H9 (cell line): ENCODE results near the gene ZNF385D. TPM values are rescaled to one million over a fixed set of nuclear protein-coding genes. Genes with fewer than 3 reads are reported as not detected.

ENCODE experiments used
- DNase-seq: peaks from one replicate; pipeline ENCODE4 v3.0.0-alpha.2; 2017
- H2AFZ ChIP-seq: one replicate; pipeline ENCODE4 v1.6.1; 2013; ENCODE audit warnings: mild to moderate bottlenecking, low read length, control low read depth, moderate library complexity
- H2AK5ac ChIP-seq: 2 replicates; pipeline ENCODE4 v1.6.1; 2013; ENCODE audit warnings: low read length, control low read depth, mixed read lengths; ENCODE audit not compliant: insufficient read length
- H2BK120ac ChIP-seq: one replicate; pipeline ENCODE4 v1.6.1; 2013; ENCODE audit warnings: low read depth, mild to moderate bottlenecking, low read length, control low read depth, inconsistent platforms; ENCODE audit not compliant: poor library complexity, severe bottlenecking
- H2BK12ac ChIP-seq: 2 replicates; pipeline ENCODE4 v1.6.1; 2013; ENCODE audit warnings: low read length, control low read depth, mixed read lengths, low read depth; ENCODE audit not compliant: insufficient read length
- H2BK15ac ChIP-seq: 2 replicates; pipeline ENCODE4 v1.6.1; 2013; ENCODE audit warnings: low read depth, low read length, control low read depth
- H2BK20ac ChIP-seq: one replicate; pipeline ENCODE4 v1.6.1; 2013; ENCODE audit warnings: low read depth, mild to moderate bottlenecking, low read length, control low read depth, inconsistent platforms; ENCODE audit not compliant: poor library complexity, severe bottlenecking
- H2BK5ac ChIP-seq: 2 replicates; pipeline ENCODE4 v1.6.1; 2013; ENCODE audit warnings: low read length, control low read depth, mixed read lengths; ENCODE audit not compliant: insufficient read length
- H3K14ac ChIP-seq: 2 replicates; pipeline ENCODE4 v1.6.1; 2013; ENCODE audit warnings: low read length, control low read depth; ENCODE audit not compliant: insufficient read depth
- H3K18ac ChIP-seq: 2 replicates; pipeline ENCODE4 v1.6.1; 2013; ENCODE audit warnings: low read depth, mild to moderate bottlenecking, mixed read lengths, low read length, control low read depth; ENCODE audit not compliant: insufficient read length
- H3K23ac ChIP-seq: 2 replicates; pipeline ENCODE4 v1.6.1; 2013; ENCODE audit warnings: low read length, control low read depth, mixed read lengths, low read depth; ENCODE audit not compliant: insufficient read length
- H3K23me2 ChIP-seq: 2 replicates; pipeline ENCODE4 v1.6.1; 2013; ENCODE audit warnings: low read depth, mild to moderate bottlenecking, mixed read lengths, low read length, control low read depth; ENCODE audit not compliant: insufficient read length, poor library complexity, severe bottlenecking
- H3K27ac ChIP-seq: 2 replicates; pipeline ENCODE4 v1.5.1; 2013; ENCODE audit warnings: low read length, control low read depth, mixed read lengths, low read depth; ENCODE audit not compliant: insufficient read length
- H3K27me3 ChIP-seq: 2 replicates; pipeline ENCODE4 v1.6.1; 2013; ENCODE audit warnings: low read length, control low read depth, inconsistent platforms; ENCODE audit not compliant: insufficient read depth
- H3K4ac ChIP-seq: 2 replicates; pipeline ENCODE4 v1.6.1; 2013; ENCODE audit warnings: low read depth, mild to moderate bottlenecking, control low read depth, inconsistent platforms, low read length, moderate library complexity
- H3K4me1 ChIP-seq: 2 replicates; pipeline ENCODE4 v1.6.1; 2013; ENCODE audit warnings: low read length, control low read depth, inconsistent platforms; ENCODE audit not compliant: insufficient read depth
- H3K4me2 ChIP-seq: 2 replicates; pipeline ENCODE4 v1.6.1; 2013; ENCODE audit warnings: low read length, control low read depth, mixed read lengths; ENCODE audit not compliant: insufficient read length, insufficient read depth
- H3K56ac ChIP-seq: 2 replicates; pipeline ENCODE4 v1.6.1; 2013; ENCODE audit warnings: low read depth, mild to moderate bottlenecking, mixed read lengths, low read length, control low read depth; ENCODE audit not compliant: insufficient read length
- H3K79me1 ChIP-seq: 2 replicates; pipeline ENCODE4 v1.6.1; 2013; ENCODE audit warnings: low read depth, mild to moderate bottlenecking, moderate library complexity, low read length, control low read depth, inconsistent platforms; ENCODE audit not compliant: insufficient read depth, poor library complexity, severe bottlenecking
- H3K79me2 ChIP-seq: 2 replicates; pipeline ENCODE4 v1.6.1; 2013; ENCODE audit warnings: low read length, control low read depth, inconsistent platforms; ENCODE audit not compliant: insufficient read depth
- H3K9ac ChIP-seq: 2 replicates; pipeline ENCODE4 v1.6.1; 2013; ENCODE audit warnings: low read length, control low read depth, mixed read lengths; ENCODE audit not compliant: insufficient read length; ENCODE audit errors: extremely low read depth
- H3K9me3 ChIP-seq: one replicate; pipeline ENCODE4 v1.6.1; 2013; ENCODE audit warnings: low read depth, low read length, inconsistent platforms; ENCODE audit not compliant: control insufficient read depth
- H3T11ph ChIP-seq: one replicate; pipeline ENCODE4 v1.6.1; 2013; ENCODE audit warnings: mild to moderate bottlenecking, low read length, control low read depth, inconsistent platforms
- H4K20me1 ChIP-seq: one replicate; pipeline ENCODE4 v1.6.1; 2013; ENCODE audit not compliant: control insufficient read depth, insufficient read length, insufficient read depth
- H4K5ac ChIP-seq: 2 replicates; pipeline ENCODE4 v1.6.1; 2013; ENCODE audit warnings: low read depth, mild to moderate bottlenecking, mixed read lengths, low read length, control low read depth; ENCODE audit not compliant: insufficient read length
- H4K8ac ChIP-seq: replicated peaks from 2 replicates; pipeline ENCODE4 v1.6.1; 2013; ENCODE audit warnings: low read length, control low read depth, mixed read lengths, low read depth; ENCODE audit not compliant: insufficient read length
- H4K91ac ChIP-seq: 2 replicates; pipeline ENCODE4 v1.6.1; 2013; ENCODE audit warnings: low read depth, mild to moderate bottlenecking, moderate library complexity, mixed read lengths, low read length, control low read depth; ENCODE audit not compliant: insufficient read length
- H3K27ac Mint-ChIP-seq, 3 experiments: 2 replicates in 2 of 3; 3 replicates in 1 of 3; pipeline ENCODE4 v1.8.0; 2020 to 2021; ENCODE audit warnings: mixed read lengths in 3 of 3, mild to moderate bottlenecking in 1 of 3, moderate library complexity in 1 of 3
- H3K27me3 Mint-ChIP-seq: 2 replicates; pipeline ENCODE4 v1.8.0; 2021; ENCODE audit warnings: low read depth, mild to moderate bottlenecking, moderate library complexity, mixed read lengths
- H3K36me3 Mint-ChIP-seq, 3 experiments: 2 replicates in 2 of 3; 3 replicates in 1 of 3; pipeline ENCODE4 v1.8.0; 2020 to 2021; ENCODE audit warnings: low read depth in 3 of 3, mixed read lengths in 3 of 3; ENCODE audit not compliant: insufficient read depth in 1 of 3
- H3K4me1 Mint-ChIP-seq, 2 experiments: 2 replicates each; pipeline ENCODE4 v1.8.0; 2020; ENCODE audit warnings: mixed read lengths in 2 of 2
- H3K4me3 Mint-ChIP-seq, 2 experiments: 2 replicates in 1 of 2; 3 replicates in 1 of 2; pipeline ENCODE4 v1.8.0; 2020 to 2021; ENCODE audit warnings: mild to moderate bottlenecking in 2 of 2, mixed read lengths in 2 of 2, moderate library complexity in 1 of 2
- H3K9me3 Mint-ChIP-seq, 2 experiments: 2 replicates in 1 of 2; 3 replicates in 1 of 2; pipeline ENCODE4 v1.8.0; 2020; ENCODE audit warnings: mild to moderate bottlenecking in 2 of 2, mixed read lengths in 2 of 2, moderate library complexity in 1 of 2
- WGBS: extraction: QIAGEN DNeasy Blood & Tissue Kit; methylation state at CpG from one replicate; pipeline ENCODE4 v1.1.7; 2013; ENCODE audit warnings: missing lambda C conversion rate, low lambda C conversion rate, mixed read lengths; ENCODE audit not compliant: insufficient read length; ENCODE audit errors: extremely low coverage; 5-methylcytosine and 5-hydroxymethylcytosine counted together
- total RNA-seq: library from RNA; stranded (reverse); gene quantifications from 2 replicates; pipeline ENCODE4 v1.2.1, GENCODE V29; 2021
- TF ChIP-seq, protein P1 (sequence below): fragments of 200-600 bp; sonication (generic); conservative IDR thresholded peaks from 3 replicates; pipeline ENCODE4 v1.8.0; 2021; ENCODE audit warnings: antibody characterized with exemption, mild to moderate bottlenecking

The ZNF385D gene
- total RNA-seq, 1 experiment from 2014 or later, result 1.5 TPM

DNA sequence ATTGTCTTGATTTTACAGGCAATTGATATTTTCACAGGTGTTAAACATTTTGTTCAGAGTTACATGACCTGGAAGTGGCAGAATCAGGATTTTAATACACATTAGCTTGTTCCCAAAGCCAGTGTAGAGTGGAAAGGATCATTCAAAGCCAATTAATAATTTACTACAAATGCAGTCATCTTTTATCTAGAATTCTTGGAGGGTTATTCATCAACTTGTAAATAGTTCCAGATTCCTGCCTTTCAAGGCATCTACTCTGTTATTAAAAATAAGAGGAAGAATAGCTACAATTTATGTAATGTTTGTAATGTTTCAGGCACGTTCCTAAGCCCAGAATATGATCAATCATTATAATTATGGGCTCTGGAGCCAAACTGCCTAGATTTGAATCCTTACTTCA is 358.5 kb downstream of the ZNF385D start:
- H3K4me2 ChIP-seq, result no peak overlapping the region
- H4K91ac ChIP-seq, result no peak overlapping the region
- no peaks in the 10 kb centered on the region for H3K79me1 ChIP-seq
- H2BK120ac ChIP-seq, result no peak overlapping the region
- no peak overlapping the region for H3K56ac ChIP-seq
- H3K27ac ChIP-seq, result no peak overlapping the region
- Mint-ChIP-seq H3K27ac (no peak overlapping the region), H3K4me3 (no peak overlapping the region), H3K27me3 (no peaks in the 10 kb centered on the region), H3K36me3 (peaks cover 0 to 22% (median 2%) of the 10 kb centered on the region in 3 experiments; a peak in 4 of 7 replicates), H3K4me1 (peaks cover 0 to 2% of the 10 kb centered on the region in 2 experiments; a peak in 1 of 4 replicates), H3K9me3 (peaks cover 5 to 11% of the 10 kb centered on the region in 2 experiments)
- H3K4me1 ChIP-seq, result no peaks in the 10 kb centered on the region
- no peak overlapping the region for H2BK15ac ChIP-seq
- no peaks in the 10 kb centered on the region for H3K9me3 ChIP-seq
- DNase-seq, result no peak
- no peak overlapping the region for H3K18ac ChIP-seq
- H3K14ac ChIP-seq, result no peak overlapping the region
- no peak overlapping the region for H3K23ac ChIP-seq
- no peak overlapping the region for H2BK12ac ChIP-seq
- no peak overlapping the region for H3K9ac ChIP-seq
- H3K23me2 ChIP-seq, result no peaks in the 10 kb centered on the region
- H3K4ac ChIP-seq, result no peak overlapping the region
- no peaks in the 10 kb centered on the region for H4K20me1 ChIP-seq
- H2AK5ac ChIP-seq, result no peak overlapping the region
- no peaks in the 10 kb centered on the region for H3K27me3 ChIP-seq
- no peak overlapping the region for H2AFZ ChIP-seq
- H2BK5ac ChIP-seq, result no peak overlapping the region
- no peaks in the 10 kb centered on the region for H3K79me2 ChIP-seq
- WGBS, result no CpG with 5 or more reads among the region's 1 CpG
- H4K8ac ChIP-seq, result no peak overlapping the region
- no peak overlapping the region for H3T11ph ChIP-seq
- H2BK20ac ChIP-seq, result no peak overlapping the region
- H4K5ac ChIP-seq, result no peak overlapping the region
- TF ChIP-seq, protein P1, sequence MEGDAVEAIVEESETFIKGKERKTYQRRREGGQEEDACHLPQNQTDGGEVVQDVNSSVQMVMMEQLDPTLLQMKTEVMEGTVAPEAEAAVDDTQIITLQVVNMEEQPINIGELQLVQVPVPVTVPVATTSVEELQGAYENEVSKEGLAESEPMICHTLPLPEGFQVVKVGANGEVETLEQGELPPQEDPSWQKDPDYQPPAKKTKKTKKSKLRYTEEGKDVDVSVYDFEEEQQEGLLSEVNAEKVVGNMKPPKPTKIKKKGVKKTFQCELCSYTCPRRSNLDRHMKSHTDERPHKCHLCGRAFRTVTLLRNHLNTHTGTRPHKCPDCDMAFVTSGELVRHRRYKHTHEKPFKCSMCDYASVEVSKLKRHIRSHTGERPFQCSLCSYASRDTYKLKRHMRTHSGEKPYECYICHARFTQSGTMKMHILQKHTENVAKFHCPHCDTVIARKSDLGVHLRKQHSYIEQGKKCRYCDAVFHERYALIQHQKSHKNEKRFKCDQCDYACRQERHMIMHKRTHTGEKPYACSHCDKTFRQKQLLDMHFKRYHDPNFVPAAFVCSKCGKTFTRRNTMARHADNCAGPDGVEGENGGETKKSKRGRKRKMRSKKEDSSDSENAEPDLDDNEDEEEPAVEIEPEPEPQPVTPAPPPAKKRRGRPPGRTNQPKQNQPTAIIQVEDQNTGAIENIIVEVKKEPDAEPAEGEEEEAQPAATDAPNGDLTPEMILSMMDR, result no peak
